ENCODE results near the gene LCE3A.

DNA sequence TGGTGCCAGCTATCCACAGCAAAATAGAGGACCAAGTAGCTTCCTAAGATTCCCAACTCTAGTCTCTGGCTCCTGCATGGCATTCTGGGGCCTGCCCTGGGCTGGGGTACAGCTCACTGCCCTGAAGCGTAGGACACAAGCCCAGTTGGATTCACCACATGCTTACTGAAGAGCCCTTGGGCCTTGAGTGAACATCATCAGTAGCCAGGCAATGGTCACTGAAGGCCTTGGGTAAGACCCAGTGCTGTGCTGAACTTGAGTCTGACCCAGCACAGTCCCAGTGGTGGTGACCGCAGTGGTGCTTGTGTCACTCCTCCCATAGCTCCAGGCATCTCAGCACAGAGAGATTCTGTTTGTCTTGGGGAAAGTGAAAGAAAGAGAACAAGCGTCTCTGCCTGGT, 7.7 kb upstream of the LCE3A start:
- no peak for TF ChIP-seq POLR2A (IDR thresholded peaks at IDR 0.05)
- TF ChIP-seq, protein P1, sequence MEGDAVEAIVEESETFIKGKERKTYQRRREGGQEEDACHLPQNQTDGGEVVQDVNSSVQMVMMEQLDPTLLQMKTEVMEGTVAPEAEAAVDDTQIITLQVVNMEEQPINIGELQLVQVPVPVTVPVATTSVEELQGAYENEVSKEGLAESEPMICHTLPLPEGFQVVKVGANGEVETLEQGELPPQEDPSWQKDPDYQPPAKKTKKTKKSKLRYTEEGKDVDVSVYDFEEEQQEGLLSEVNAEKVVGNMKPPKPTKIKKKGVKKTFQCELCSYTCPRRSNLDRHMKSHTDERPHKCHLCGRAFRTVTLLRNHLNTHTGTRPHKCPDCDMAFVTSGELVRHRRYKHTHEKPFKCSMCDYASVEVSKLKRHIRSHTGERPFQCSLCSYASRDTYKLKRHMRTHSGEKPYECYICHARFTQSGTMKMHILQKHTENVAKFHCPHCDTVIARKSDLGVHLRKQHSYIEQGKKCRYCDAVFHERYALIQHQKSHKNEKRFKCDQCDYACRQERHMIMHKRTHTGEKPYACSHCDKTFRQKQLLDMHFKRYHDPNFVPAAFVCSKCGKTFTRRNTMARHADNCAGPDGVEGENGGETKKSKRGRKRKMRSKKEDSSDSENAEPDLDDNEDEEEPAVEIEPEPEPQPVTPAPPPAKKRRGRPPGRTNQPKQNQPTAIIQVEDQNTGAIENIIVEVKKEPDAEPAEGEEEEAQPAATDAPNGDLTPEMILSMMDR (IDR thresholded peaks at IDR 0.05), result no peak
